ENCODE results near the gene CAB39.

CAB39 gene

GRCh38 chr2:230751062-230751461 is 38.4 kb downstream of the CAB39 start:
- Histone ChIP-seq H3K4me1 (ENCODE audit: control insufficient read depth, insufficient read depth, low read length) (peaks cover 13% of the 10 kb centered on the region), H3K4me3 (ENCODE audit: low read depth, low read length) (no peak overlapping the region), H3K27ac (ENCODE audit: low read depth, low read length) (no peak overlapping the region), H3K27me3 (ENCODE audit: control insufficient read depth, insufficient read depth, low read length) (no peaks in the 10 kb centered on the region), H3K9ac (ENCODE audit: low read depth, low read length) (no peak overlapping the region), H3K36me3 (ENCODE audit: control insufficient read depth, insufficient read depth, low read length) (no peaks in the 10 kb centered on the region), H3K9me3 (ENCODE audit: control insufficient read depth, insufficient read depth, low read length) (no peaks in the 10 kb centered on the region)

- Histone ChIP-seq H3K9ac (ENCODE audit: low read depth, low read length) (no peak overlapping the region), H3K4me1 (ENCODE audit: control insufficient read depth, insufficient read depth, low read length) (peaks cover 26% of the 10 kb centered on the region), H3K27ac (ENCODE audit: low read depth, low read length) (no peak overlapping the region)
Observed at GRCh38 chr2:230754200-230754599, 41.6 kb downstream of the CAB39 start.

GRCh38 chr2:230757476-230757875 is 44.8 kb downstream of the CAB39 start:
- Histone ChIP-seq H3K27ac (ENCODE audit: low read depth, low read length) (no peak overlapping the region), H3K9ac (ENCODE audit: low read depth, low read length) (no peak overlapping the region), H3K9me3 (ENCODE audit: control insufficient read depth, insufficient read depth, low read length) (no peaks in the 10 kb centered on the region), H3K4me1 (ENCODE audit: control insufficient read depth, insufficient read depth, low read length) (peaks cover 26% of the 10 kb centered on the region), H3K27me3 (ENCODE audit: control insufficient read depth, insufficient read depth, low read length) (no peaks in the 10 kb centered on the region), H3K4me3 (ENCODE audit: low read depth, low read length) (no peak overlapping the region), H3K36me3 (ENCODE audit: control insufficient read depth, insufficient read depth, low read length) (peaks cover 6% of the 10 kb centered on the region)

More at GRCh38 chr2:230754200-230754599, 41.6 kb downstream of the CAB39 start:
- H3K9me3 ChIP-seq (ENCODE audit: control insufficient read depth, insufficient read depth, low read length): no peaks in the 10 kb centered on the region
- no peaks in the 10 kb centered on the region for H3K27me3 ChIP-seq (ENCODE audit: control insufficient read depth, insufficient read depth, low read length)
- no peak overlapping the region for H3K4me3 ChIP-seq (ENCODE audit: low read depth, low read length)
- no peaks in the 10 kb centered on the region for H3K36me3 ChIP-seq (ENCODE audit: control insufficient read depth, insufficient read depth, low read length)

GRCh38 chr2:230758566-230759480 is 46.2 kb downstream of the CAB39 start:
- H3K36me3 ChIP-seq (ENCODE audit: control insufficient read depth, insufficient read depth, low read length): peaks cover 6% of the 10 kb centered on the region
- H3K4me3 ChIP-seq (ENCODE audit: low read depth, low read length): no peak overlapping the region
- peaks cover 26% of the 10 kb centered on the region for H3K4me1 ChIP-seq (ENCODE audit: control insufficient read depth, insufficient read depth, low read length)
- H3K9ac ChIP-seq (ENCODE audit: low read depth, low read length): no peak overlapping the region
- H3K27me3 ChIP-seq (ENCODE audit: control insufficient read depth, insufficient read depth, low read length): no peaks in the 10 kb centered on the region
- no peaks in the 10 kb centered on the region for H3K9me3 ChIP-seq (ENCODE audit: control insufficient read depth, insufficient read depth, low read length)
- H3K27ac ChIP-seq (ENCODE audit: low read depth, low read length): no peak overlapping the region

- Histone ChIP-seq H3K9me3 (ENCODE audit: control insufficient read depth, insufficient read depth, low read length) (no peaks in the 10 kb centered on the region), H3K27me3 (ENCODE audit: control insufficient read depth, insufficient read depth, low read length) (no peaks in the 10 kb centered on the region), H3K27ac (ENCODE audit: low read depth, low read length) (peak overlapping the region; percentile 1), H3K9ac (ENCODE audit: low read depth, low read length) (no peak overlapping the region), H3K36me3 (ENCODE audit: control insufficient read depth, insufficient read depth, low read length) (peaks cover 12% of the 10 kb centered on the region), H3K4me3 (ENCODE audit: low read depth, low read length) (no peak overlapping the region), H3K4me1 (ENCODE audit: control insufficient read depth, insufficient read depth, low read length) (peaks cover 26% of the 10 kb centered on the region)
Observed at GRCh38 chr2:230759481-230760167, 47.0 kb downstream of the CAB39 start.

- H3K27ac ChIP-seq (ENCODE audit: low read depth, low read length): no peak overlapping the region
- no peak overlapping the region for H3K4me3 ChIP-seq (ENCODE audit: low read depth, low read length)
- no peaks in the 10 kb centered on the region for H3K9me3 ChIP-seq (ENCODE audit: control insufficient read depth, insufficient read depth, low read length)
- no peak overlapping the region for H3K9ac ChIP-seq (ENCODE audit: low read depth, low read length)
- peaks cover 24% of the 10 kb centered on the region; the same call in 1 of the 2 replicates for H3K4me1 ChIP-seq (ENCODE audit: control insufficient read depth, insufficient read depth, low read length)
- no peaks in the 10 kb centered on the region for H3K27me3 ChIP-seq (ENCODE audit: control insufficient read depth, insufficient read depth, low read length)
- peaks cover 12% of the 10 kb centered on the region for H3K36me3 ChIP-seq (ENCODE audit: control insufficient read depth, insufficient read depth, low read length)
Observed at GRCh38 chr2:230761704-230762103, 49.1 kb downstream of the CAB39 start.

- no peaks in the 10 kb centered on the region for H3K27me3 ChIP-seq (ENCODE audit: control insufficient read depth, insufficient read depth, low read length)
- H3K36me3 ChIP-seq (ENCODE audit: control insufficient read depth, insufficient read depth, low read length): peaks cover 15% of the 10 kb centered on the region
- H3K9ac ChIP-seq (ENCODE audit: low read depth, low read length): no peak overlapping the region
- H3K9me3 ChIP-seq (ENCODE audit: control insufficient read depth, insufficient read depth, low read length): no peaks in the 10 kb centered on the region
- H3K4me3 ChIP-seq (ENCODE audit: low read depth, low read length): no peak overlapping the region
- H3K27ac ChIP-seq (ENCODE audit: low read depth, low read length): no peak overlapping the region
- H3K4me1 ChIP-seq (ENCODE audit: control insufficient read depth, insufficient read depth, low read length): peaks cover 24% of the 10 kb centered on the region; the same call in 1 of the 2 replicates
Observed at GRCh38 chr2:230762317-230762896, 49.8 kb downstream of the CAB39 start.

GRCh38 chr2:230764346-230764745 is 51.7 kb downstream of the CAB39 start:
- peaks cover 21% of the 10 kb centered on the region for H3K36me3 ChIP-seq (ENCODE audit: control insufficient read depth, insufficient read depth, low read length)
- peaks cover 13% of the 10 kb centered on the region; the same call in 1 of the 2 replicates for H3K4me1 ChIP-seq (ENCODE audit: control insufficient read depth, insufficient read depth, low read length)
- no peaks in the 10 kb centered on the region for H3K9me3 ChIP-seq (ENCODE audit: control insufficient read depth, insufficient read depth, low read length)
- no peaks in the 10 kb centered on the region for H3K27me3 ChIP-seq (ENCODE audit: control insufficient read depth, insufficient read depth, low read length)
- no peak overlapping the region for H3K27ac ChIP-seq (ENCODE audit: low read depth, low read length)
- H3K4me3 ChIP-seq (ENCODE audit: low read depth, low read length): no peak overlapping the region
- H3K9ac ChIP-seq (ENCODE audit: low read depth, low read length): no peak overlapping the region

- no peak overlapping the region for H3K9ac ChIP-seq (ENCODE audit: low read depth, low read length)
- no peaks in the 10 kb centered on the region for H3K27me3 ChIP-seq (ENCODE audit: control insufficient read depth, insufficient read depth, low read length)
- H3K9me3 ChIP-seq (ENCODE audit: control insufficient read depth, insufficient read depth, low read length): no peaks in the 10 kb centered on the region
- H3K4me1 ChIP-seq (ENCODE audit: control insufficient read depth, insufficient read depth, low read length): peaks cover 15% of the 10 kb centered on the region; the same call in 1 of the 2 replicates
- peaks cover 21% of the 10 kb centered on the region for H3K36me3 ChIP-seq (ENCODE audit: control insufficient read depth, insufficient read depth, low read length)
- H3K27ac ChIP-seq (ENCODE audit: low read depth, low read length): peak overlapping the region; percentile 26
- H3K4me3 ChIP-seq (ENCODE audit: low read depth, low read length): no peak overlapping the region
Observed at GRCh38 chr2:230765611-230766300, 53.1 kb downstream of the CAB39 start.

- H3K27me3 ChIP-seq (ENCODE audit: control insufficient read depth, insufficient read depth, low read length): no peaks in the 10 kb centered on the region
- no peak overlapping the region for H3K4me3 ChIP-seq (ENCODE audit: low read depth, low read length)
- H3K9ac ChIP-seq (ENCODE audit: low read depth, low read length): no peak overlapping the region
- no peaks in the 10 kb centered on the region for H3K9me3 ChIP-seq (ENCODE audit: control insufficient read depth, insufficient read depth, low read length)
- no peak overlapping the region for H3K27ac ChIP-seq (ENCODE audit: low read depth, low read length)
- H3K4me1 ChIP-seq (ENCODE audit: control insufficient read depth, insufficient read depth, low read length): peaks cover 18% of the 10 kb centered on the region; the same call in 1 of the 2 replicates
- peaks cover 20% of the 10 kb centered on the region for H3K36me3 ChIP-seq (ENCODE audit: control insufficient read depth, insufficient read depth, low read length)
Observed at GRCh38 chr2:230767862-230768388, 55.3 kb downstream of the CAB39 start.

Data from HUES48 (cell line).